Endothelial cell of umbilical vein (primary cell): ENCODE measurements around the gene LMO4. TPM values are rescaled to one million over a fixed set of nuclear protein-coding genes. Genes with fewer than 3 reads are reported as not detected.

Source experiments
- BruUV-seq: library from RNA; stranded (reverse); fragments of 400-500 nt; replicated peaks from 2 replicates; lab custom pipeline; 2021; lab: Mats Ljungman, UMichigan
- CTCF ChIA-PET: fragments of 300-600, 350-600 bp; sonication (Branson Sonifier 250); formaldehyde crosslinking; loops from one replicate; lab custom pipeline; 2021; ENCODE audit warnings: antibody characterized with exemption, inconsistent platforms; lab: Charles Lee
- POLR2A ChIA-PET: fragments of 300-600, 350-600 bp; sonication (Branson Sonifier 250); formaldehyde crosslinking; loops from one replicate; lab custom pipeline; 2021; ENCODE audit warnings: antibody characterized with exemption, inconsistent platforms; lab: Charles Lee
- DNase-seq: peaks from one replicate; pipeline ENCODE4 v3.0.0-alpha.2; 2011; ENCODE audit warnings: low read depth, low spot score
- FAIRE-seq: peaks from 2 replicates; lab custom pipeline; 2011; peaks lifted over from hg19 to GRCh38; lab: Jason Lieb, UNC
- H2AFZ ChIP-seq: 2 replicates; pipeline ENCODE4 v1.6.0; 2012; ENCODE audit warnings: low read depth, low read length, control low read depth, inconsistent platforms
- H3K27ac ChIP-seq: 2 replicates; pipeline ENCODE4 v1.5.1; 2011; ENCODE audit warnings: low read depth, mild to moderate bottlenecking, control low read depth, low read length, moderate library complexity; ENCODE audit not compliant: insufficient read depth
- H3K27me3 ChIP-seq, 2 experiments: 2 replicates each; pipeline versions ENCODE4 v1.6.0 to v1.6.1; 2011; ENCODE audit warnings: low read length in 2 of 2, mixed read lengths in 1 of 2; ENCODE audit not compliant: control insufficient read depth in 2 of 2, insufficient read depth in 2 of 2
- H3K36me3 ChIP-seq, 2 experiments: 2 replicates in 1 of 2; 3 replicates in 1 of 2; pipeline ENCODE4 v1.5.1; 2011; ENCODE audit warnings: low read length in 2 of 2, mild to moderate bottlenecking in 1 of 2, moderate library complexity in 1 of 2; ENCODE audit not compliant: control insufficient read depth in 2 of 2, insufficient read depth in 2 of 2; ENCODE audit errors: extremely low read depth in 1 of 2
- H3K4me1 ChIP-seq: 3 replicates; pipeline ENCODE4 v1.5.1; 2011; ENCODE audit warnings: mild to moderate bottlenecking, low read length; ENCODE audit not compliant: control insufficient read depth, insufficient read depth; ENCODE audit errors: extremely low read depth
- H3K4me2 ChIP-seq: 2 replicates; pipeline ENCODE4 v1.6.1; 2011; ENCODE audit warnings: low read length, control low read depth, mixed read lengths; ENCODE audit not compliant: insufficient read depth
- H3K4me3 ChIP-seq, 3 experiments: fragments of 200-600 bp in 1 of 3; sonication (generic), shearing (Covaris generic) in 1 of 3; replicated peaks in 1 of 3; 2 replicates each; pipeline ENCODE4 v1.5.1; 2011 to 2016; ENCODE audit warnings: control low read depth in 3 of 3, low read length in 3 of 3, mild to moderate bottlenecking in 2 of 3, inconsistent platforms in 1 of 3, low read depth in 1 of 3, moderate library complexity in 1 of 3; ENCODE audit not compliant: insufficient read depth in 1 of 3
- H3K79me2 ChIP-seq: 2 replicates; pipeline ENCODE4 v1.6.0; 2012; ENCODE audit warnings: low read length, inconsistent platforms; ENCODE audit not compliant: control insufficient read depth, insufficient read depth
- H3K9ac ChIP-seq: replicated peaks from 2 replicates; pipeline ENCODE3; 2011; ENCODE audit warnings: low read length, control low read depth; ENCODE audit not compliant: insufficient read depth; ENCODE audit errors: extremely low read depth
- H3K9me1 ChIP-seq: replicated peaks from 3 replicates; pipeline ENCODE4 v1.6.0; 2011; ENCODE audit warnings: mild to moderate bottlenecking, low read length; ENCODE audit not compliant: control insufficient read depth, insufficient read depth; ENCODE audit errors: extremely low read depth
- H3K9me3 ChIP-seq: replicated peaks from 2 replicates; pipeline ENCODE4 v1.5.1; 2012; ENCODE audit warnings: low read length, inconsistent platforms; ENCODE audit not compliant: control insufficient read depth, insufficient read depth
- H4K20me1 ChIP-seq: replicated peaks from 2 replicates; pipeline ENCODE3; 2011; ENCODE audit warnings: mild to moderate bottlenecking, low read length; ENCODE audit not compliant: control insufficient read depth, insufficient read depth; ENCODE audit errors: extremely low read depth
- CTCF ChIP-seq, 2 donors: IDR thresholded peaks; 1 replicate in 1 of 2; 2 replicates in 1 of 2; pipeline ENCODE4 v1.5.1; 2011; ENCODE audit warnings: low read length in 2 of 2, mild to moderate bottlenecking in 2 of 2, moderate library complexity in 2 of 2, control low read depth in 1 of 2, inconsistent platforms in 1 of 2, low read depth in 1 of 2; ENCODE audit not compliant: insufficient read depth in 1 of 2; ENCODE audit errors: extremely low read depth in 1 of 2
- EZH2 ChIP-seq: IDR thresholded peaks from 2 replicates; pipeline ENCODE4 v1.6.1; 2012; ENCODE audit warnings: borderline replicate concordance, low read depth, mild to moderate bottlenecking, moderate library complexity, low read length, inconsistent platforms; ENCODE audit not compliant: severe bottlenecking
- FOS ChIP-seq: IDR thresholded peaks from 2 replicates; pipeline ENCODE4 v1.6.1; 2011; ENCODE audit warnings: mild to moderate bottlenecking, low read length, moderate library complexity, borderline replicate concordance; ENCODE audit not compliant: insufficient read depth
- GATA2 ChIP-seq: IDR thresholded peaks from 2 replicates; pipeline ENCODE4 v1.7.0; 2011; ENCODE audit warnings: low read depth, mild to moderate bottlenecking, moderate library complexity, mixed read lengths, low read length; ENCODE audit not compliant: insufficient read length, insufficient read depth
- MAX ChIP-seq: IDR thresholded peaks from 2 replicates; pipeline ENCODE4 v1.6.1; 2011; ENCODE audit not compliant: insufficient read depth, insufficient read length
- MYC ChIP-seq: IDR thresholded peaks from one replicate; pipeline ENCODE4 v1.6.1; 2011; ENCODE audit warnings: mild to moderate bottlenecking, low read depth, low read length
- POLR2A ChIP-seq: IDR thresholded peaks from 2 replicates; pipeline ENCODE4 v1.6.1; 2012; ENCODE audit warnings: low read depth, mild to moderate bottlenecking, control low read depth, low read length
- POLR2AphosphoS5 ChIP-seq: IDR thresholded peaks from 2 replicates; pipeline ENCODE4 v1.6.1; 2012; ENCODE audit warnings: low read depth, mild to moderate bottlenecking, control low read depth, low read length, moderate library complexity; ENCODE audit not compliant: insufficient read depth
- dilution Hi-C: fragments of 300-500 bp; cut with MboI; formaldehyde crosslinking; loops from one replicate; pipeline ENCODE4 v1.15.0; 2019; ENCODE audit warnings: low sequenced_read_pairs; ENCODE audit not compliant: extremely low pct_ligation_motif_present
- intact Hi-C: fragments of 100-400 bp; cut with micrococcal nuclease; formaldehyde crosslinking; loops from one replicate; pipeline ENCODE4 v1.10.0; 2022
- polyA plus RNA-seq, 4 experiments: library from polyadenylated mRNA; depleted of rRNA in 3 of 4; stranded (reverse) in 3 of 4; unstranded in 1 of 4; fragments of >200 nt; gene quantifications; 2 replicates each; pipeline versions ENCODE4 v1.2.1 to v1.2.3, GENCODE V29; 2011 to 2012; ENCODE audit warnings: missing spikeins in 1 of 4
- total RNA-seq: library from RNA; stranded (reverse); gene quantifications from 2 replicates; pipeline ENCODE4 v1.2.3, GENCODE V29; 2021

The LMO4 gene
- total and polyA plus RNA-seq, 2 donors (not counting 3 experiments of a cell fraction or from before 2014, with no cell fraction given), result 24.8 to 36.6 TPM

- ChIA-PET CTCF (no interaction called here), POLR2A (interaction anchor here (0.7 kb wide), 1 partner anchor 396 kb away, joined by 4 read pairs; no protein-coding TSS in a partner anchor)
- TF ChIP-seq EZH2, result no peak
- TF ChIP-seq GATA2, result no peak
- TF ChIP-seq MYC, result no peak
- TF ChIP-seq CTCF (IDR thresholded peaks at IDR 0.05; ENCODE audit: extremely low read depth in 1 of 2, insufficient read depth in 1 of 2, low read depth in 1 of 2, low read length in 2 of 2), result no peak
- TF ChIP-seq POLR2A, result no peak
- no peak for TF ChIP-seq POLR2AphosphoS5
- TF ChIP-seq MAX, result no peak
- TF ChIP-seq FOS, result no peak
- H4K20me1 ChIP-seq, result no peaks in the 10 kb centered on the region
- peaks cover 5% of the 10 kb centered on the region for H3K4me1 ChIP-seq
- no peak overlapping the region for H2AFZ ChIP-seq
- FAIRE-seq (no peak), DNase-seq (no peak)
- dilution Hi-C loops, result no loop called here
- no peak overlapping the region for H3K27ac ChIP-seq
- no peaks in the 10 kb centered on the region for H3K9me1 ChIP-seq
- H3K79me2 ChIP-seq, result no peaks in the 10 kb centered on the region
- no TSS peak for BruUV-seq
- H3K9me3 ChIP-seq, result no peaks in the 10 kb centered on the region
- intact Hi-C loops, result loop anchor here (5.0 kb wide), 1 partner anchor 78 kb away; no protein-coding TSS in a partner anchor
- no peaks in the 10 kb centered on the region for H3K36me3 ChIP-seq
- H3K27me3 ChIP-seq, result no peaks in the 10 kb centered on the region
- no peak overlapping the region for H3K9ac ChIP-seq
- no peak overlapping the region for H3K4me2 ChIP-seq
- H3K4me3 ChIP-seq, result no peak overlapping the region
Measured at GRCh38 chr1:87394513-87394912, 65.8 kb downstream of the LMO4 start.
